ENCODE data around the gene SLC6A19. TPM values are rescaled to one million over a fixed set of nuclear protein-coding genes. Genes with fewer than 3 reads are reported as not detected.

The SLC6A19 gene
- polyA plus RNA-seq, 1 of the 3 experiments (the other 2 are of a cell fraction) = not detected

GRCh38 chr5:1239505-1240251, 38.3 kb downstream of the SLC6A19 start:
- no peaks in the 10 kb centered on the region for H3K9me2 ChIP-seq
- H2AFZ ChIP-seq (ENCODE audit: low read depth) = no peak overlapping the region
- POLR2A ChIA-PET = no interaction called here
- CTCF ChIA-PET = no interaction called here
- no peak overlapping the region for H3K4me3 ChIP-seq (ENCODE audit: low read depth in 2 of 2, low read length in 1 of 2)
- H3F3A ChIP-seq (replicated peaks; ENCODE audit: insufficient read depth) = no peaks in the 10 kb centered on the region
- TF ChIP-seq USF2 (IDR thresholded peaks at IDR 0.05; ENCODE audit: borderline replicate concordance, low read depth, low read length) (no peak), ZBTB33 (IDR thresholded peaks at IDR 0.05; ENCODE audit: borderline replicate concordance, low read depth) (no peak), POLR2AphosphoS5 (IDR thresholded peaks at IDR 0.05; ENCODE audit: low read depth, low read length) (no peak), NFIC (IDR thresholded peaks at IDR 0.05; ENCODE audit: borderline replicate concordance) (no peak), MEF2A (IDR thresholded peaks at IDR 0.05; ENCODE audit: borderline replicate concordance, low read depth) (no peak), GABPA (IDR thresholded peaks at IDR 0.05; ENCODE audit: low read depth) (no peak), NRF1 (IDR thresholded peaks at IDR 0.05; ENCODE audit: low read depth, low read length) (no peak), CHD2 (IDR thresholded peaks at IDR 0.05; ENCODE audit: low read length, partially characterized antibody) (no peak), SIN3A (IDR thresholded peaks at IDR 0.05; ENCODE audit: borderline replicate concordance, low read depth, low read length) (no peak), TCF12 (IDR thresholded peaks at IDR 0.05) (no peak), RAD21 (IDR thresholded peaks at IDR 0.05; ENCODE audit: low read length) (no peak), MAX (IDR thresholded peaks at IDR 0.05; ENCODE audit: low read depth) (no peak), MXI1 (IDR thresholded peaks at IDR 0.05; ENCODE audit: low read depth, low read length) (no peak), FOXM1 (IDR thresholded peaks at IDR 0.05; ENCODE audit: low read depth) (no peak), USF1 (IDR thresholded peaks at IDR 0.05; ENCODE audit: borderline replicate concordance, low read depth) (no peak), RCOR1 (IDR thresholded peaks at IDR 0.05; ENCODE audit: low read length) (no peak)
- H3K9me3 ChIP-seq = no peaks in the 10 kb centered on the region; the same call in 1 of the 2 replicates
- H3K36me3 ChIP-seq (replicated peaks in 1 of 2; ENCODE audit: control insufficient read depth in 1 of 2, insufficient read depth in 2 of 2, low read length in 1 of 2) = no peaks in the 10 kb centered on the region
- no peak overlapping the region for H3K27ac ChIP-seq (ENCODE audit: low read depth in 2 of 2, low read length in 1 of 2)
- 33% methylated on average over 20 of the region's 22 CpGs for WGBS (ENCODE audit: low lambda C conversion rate)
- no peak overlapping the region for H3K4me2 ChIP-seq
- H3K79me2 ChIP-seq (ENCODE audit: insufficient read depth) = no peaks in the 10 kb centered on the region
- no peaks in the 10 kb centered on the region for H4K20me1 ChIP-seq (ENCODE audit: insufficient read depth)
- no peaks in the 10 kb centered on the region for H3K4me1 ChIP-seq (ENCODE audit: control insufficient read depth in 1 of 2, insufficient read depth in 2 of 2, low read depth in 1 of 2, low read length in 1 of 2)
- H3K9ac ChIP-seq = no peak overlapping the region
- DNase-seq = no peak
- H3K27me3 ChIP-seq (ENCODE audit: insufficient read depth) = peaks cover 8% of the 10 kb centered on the region

All from SK-N-SH (cell line).